Uterus (tissue), 2 donors: ENCODE data around the gene ITPR2.

Experiments used
- POLR2A ChIP-seq, 2 donors: fragments of 450-650 bp; IDR thresholded peaks; one replicate each; pipeline ENCODE4 v1.6.1; 2016; ENCODE audit warnings: antibody characterized with exemption in 2 of 2, mild to moderate bottlenecking in 1 of 2, moderate library complexity in 1 of 2
- TF ChIP-seq, protein P1 (sequence below), 4 experiments: fragments of 200-600 bp in 2 of 4; fragments of 450-650 bp in 2 of 4; sonication (generic) in 2 of 4; IDR thresholded peaks; one replicate each; pipeline ENCODE4 v1.5.1; 2016 to 2019; ENCODE audit warnings: antibody characterized with exemption in 4 of 4, mild to moderate bottlenecking in 2 of 4, moderate library complexity in 1 of 4

- TF ChIP-seq, protein P1, sequence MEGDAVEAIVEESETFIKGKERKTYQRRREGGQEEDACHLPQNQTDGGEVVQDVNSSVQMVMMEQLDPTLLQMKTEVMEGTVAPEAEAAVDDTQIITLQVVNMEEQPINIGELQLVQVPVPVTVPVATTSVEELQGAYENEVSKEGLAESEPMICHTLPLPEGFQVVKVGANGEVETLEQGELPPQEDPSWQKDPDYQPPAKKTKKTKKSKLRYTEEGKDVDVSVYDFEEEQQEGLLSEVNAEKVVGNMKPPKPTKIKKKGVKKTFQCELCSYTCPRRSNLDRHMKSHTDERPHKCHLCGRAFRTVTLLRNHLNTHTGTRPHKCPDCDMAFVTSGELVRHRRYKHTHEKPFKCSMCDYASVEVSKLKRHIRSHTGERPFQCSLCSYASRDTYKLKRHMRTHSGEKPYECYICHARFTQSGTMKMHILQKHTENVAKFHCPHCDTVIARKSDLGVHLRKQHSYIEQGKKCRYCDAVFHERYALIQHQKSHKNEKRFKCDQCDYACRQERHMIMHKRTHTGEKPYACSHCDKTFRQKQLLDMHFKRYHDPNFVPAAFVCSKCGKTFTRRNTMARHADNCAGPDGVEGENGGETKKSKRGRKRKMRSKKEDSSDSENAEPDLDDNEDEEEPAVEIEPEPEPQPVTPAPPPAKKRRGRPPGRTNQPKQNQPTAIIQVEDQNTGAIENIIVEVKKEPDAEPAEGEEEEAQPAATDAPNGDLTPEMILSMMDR (IDR thresholded peaks at IDR 0.05): no peak
- no peak for TF ChIP-seq POLR2A (IDR thresholded peaks at IDR 0.05)
Observed at GRCh38 chr12:26821212-26821701, 11.7 kb downstream of the ITPR2 start.
